Nephron progenitor cell (in vitro differentiated cells): ENCODE measurements around the gene SLC23A2.
"Not testable (repeated sequence)": the region's sequence is repeated elsewhere in the genome, so short reads cannot be mapped to it uniquely, and the experiment has no call there.

Source experiments
- DNase-seq: peaks from one replicate; pipeline ENCODE4 v3.0.0; 2021
- H3K27ac Mint-ChIP-seq: 2 replicates; pipeline ENCODE4 v1.8.0; 2021; ENCODE audit warnings: mild to moderate bottlenecking, moderate library complexity, mixed read lengths
- H3K27me3 Mint-ChIP-seq: 2 replicates; pipeline ENCODE4 v1.8.0; 2021; ENCODE audit warnings: mild to moderate bottlenecking, low read depth, mixed read lengths; ENCODE audit not compliant: poor library complexity
- H3K36me3 Mint-ChIP-seq: 2 replicates; pipeline ENCODE4 v1.8.0; 2021; ENCODE audit warnings: low read depth, mixed read lengths
- H3K4me1 Mint-ChIP-seq: 2 replicates; pipeline ENCODE4 v1.8.0; 2021; ENCODE audit warnings: mixed read lengths
- H3K4me3 Mint-ChIP-seq: 2 replicates; pipeline ENCODE4 v1.8.0; 2021; ENCODE audit warnings: mild to moderate bottlenecking, moderate library complexity, mixed read lengths
- H3K9me3 Mint-ChIP-seq: 2 replicates; pipeline ENCODE4 v1.8.0; 2021; ENCODE audit warnings: mild to moderate bottlenecking, moderate library complexity, mixed read lengths
- CTCF ChIP-seq: fragments of 200-600 bp; sonication (generic); IDR thresholded peaks from 2 replicates; pipeline ENCODE4 v1.5.0; 2021; ENCODE audit warnings: antibody characterized with exemption

SLC23A2 gene

GRCh38 chr20:4926531-4927156 is 74.7 kb downstream of the SLC23A2 start:
- no peaks in the 10 kb centered on the region for H3K27me3 Mint-ChIP-seq
- no peak for DNase-seq
- no peaks in the 10 kb centered on the region for H3K36me3 Mint-ChIP-seq
- H3K4me1 Mint-ChIP-seq, result peaks cover 36% of the 10 kb centered on the region
- H3K9me3 Mint-ChIP-seq, result no peaks in the 10 kb centered on the region
- no peak overlapping the region for H3K4me3 Mint-ChIP-seq
- TF ChIP-seq CTCF, result no peak
- H3K27ac Mint-ChIP-seq, result no peak overlapping the region

GRCh38 chr20:4925842-4926530 is 75.3 kb downstream of the SLC23A2 start:
- Mint-ChIP-seq H3K4me3 (no peak overlapping the region), H3K4me1 (peaks cover 42% of the 10 kb centered on the region), H3K9me3 (no peaks in the 10 kb centered on the region), H3K27ac (peak overlapping the region; percentile 17), H3K36me3 (no peaks in the 10 kb centered on the region), H3K27me3 (no peaks in the 10 kb centered on the region)
- no peak for TF ChIP-seq CTCF
- DNase-seq, result no peak

GRCh38 chr20:4924446-4924845 is 76.9 kb downstream of the SLC23A2 start:
- TF ChIP-seq CTCF, result no peak
- Mint-ChIP-seq H3K4me1 (peaks cover 50% of the 10 kb centered on the region), H3K36me3 (no peaks in the 10 kb centered on the region), H3K9me3 (no peaks in the 10 kb centered on the region), H3K27ac (no peak overlapping the region), H3K27me3 (no peaks in the 10 kb centered on the region), H3K4me3 (no peak overlapping the region)
- DNase-seq, result no peak

- Mint-ChIP-seq H3K9me3 (no peaks in the 10 kb centered on the region), H3K27ac (no peak overlapping the region), H3K4me1 (peaks cover 50% of the 10 kb centered on the region), H3K4me3 (no peak overlapping the region), H3K36me3 (no peaks in the 10 kb centered on the region), H3K27me3 (no peaks in the 10 kb centered on the region)
- no peak for DNase-seq
- no peak for TF ChIP-seq CTCF
These were observed 77.3 kb downstream of the SLC23A2 start for GRCh38 chr20:4924032-4924431.

GRCh38 chr20:4922186-4922585 is 79.1 kb downstream of the SLC23A2 start:
- Mint-ChIP-seq H3K4me1 (peaks cover 56% of the 10 kb centered on the region), H3K27ac (no peak overlapping the region)

GRCh38 chr20:4921271-4921670 is 80.0 kb downstream of the SLC23A2 start:
- H3K4me1 Mint-ChIP-seq, result peaks cover 54% of the 10 kb centered on the region
- DNase-seq, H3K27ac Mint-ChIP-seq, H3K36me3 Mint-ChIP-seq, H3K9me3 Mint-ChIP-seq, H3K27me3 Mint-ChIP-seq, H3K4me3 Mint-ChIP-seq: not testable (repeated sequence)

More at GRCh38 chr20:4922186-4922585, 79.1 kb downstream of the SLC23A2 start:
- no peak for TF ChIP-seq CTCF
- DNase-seq, result no peak
- Mint-ChIP-seq H3K36me3 (no peaks in the 10 kb centered on the region), H3K27me3 (no peaks in the 10 kb centered on the region), H3K4me3 (no peak overlapping the region), H3K9me3 (no peaks in the 10 kb centered on the region)
